Gastrocnemius medialis (tissue), 4 donors: ENCODE measurements around the gene BUB1. TPM values are rescaled to one million over a fixed set of nuclear protein-coding genes. Genes with fewer than 3 reads are reported as not detected.

ENCODE experiments used
- ATAC-seq, 2 donors: fragments of 150-250 bp; one replicate each; pipeline ENCODE4 v1.9.1; 2016
- DNase-seq, 2 donors: peaks; one replicate each; pipeline ENCODE4 v3.0.0-alpha.2; 2019
- H3K27ac ChIP-seq, 4 donors: fragments of 200-600 bp; sonication (generic); 1 replicate in 1 of 4; 2 replicates in 3 of 4; pipeline ENCODE4 v1.5.1; 2016 to 2018; ENCODE audit warnings: mild to moderate bottlenecking in 2 of 4, moderate library complexity in 1 of 4
- H3K27me3 ChIP-seq, 3 donors: fragments of 200-600 bp; sonication (generic) in 2 of 3; 1 replicate in 1 of 3; 2 replicates in 2 of 3; pipeline versions ENCODE4 v1.5.1 to v1.6.0; 2016 to 2019; ENCODE audit warnings: mild to moderate bottlenecking in 1 of 3, moderate library complexity in 1 of 3
- H3K36me3 ChIP-seq, 2 donors: fragments of 200-600 bp; sonication (generic) in 1 of 2; one replicate each; pipeline ENCODE4 v1.5.1; 2017 to 2018
- H3K4me1 ChIP-seq, 2 donors: fragments of 200-600 bp; sonication (generic) in 1 of 2; one replicate each; pipeline ENCODE4 v1.5.1; 2016 to 2017; ENCODE audit warnings: mild to moderate bottlenecking in 2 of 2
- H3K4me3 ChIP-seq, 4 donors: fragments of 200-600 bp; sonication (generic) in 3 of 4; 1 replicate in 1 of 4; 2 replicates in 3 of 4; pipeline ENCODE4 v1.5.1; 2016 to 2019; ENCODE audit warnings: mild to moderate bottlenecking in 2 of 4
- H3K9me3 ChIP-seq, 3 donors: fragments of 200-600 bp; sonication (generic) in 2 of 3; 1 replicate in 1 of 3; 2 replicates in 2 of 3; pipeline ENCODE4 v1.5.1; 2016 to 2019
- POLR2A ChIP-seq, 2 donors: fragments of 450-650 bp; IDR thresholded peaks; one replicate each; pipeline ENCODE4 v1.6.1; 2017; ENCODE audit warnings: antibody characterized with exemption in 2 of 2, mild to moderate bottlenecking in 2 of 2, moderate library complexity in 2 of 2
- in situ Hi-C, 4 donors: fragments of 200-750 bp; cut with MboI; loops; one replicate each; pipeline versions ENCODE4 v1.15.0 to v1.8.0; 2017; ENCODE audit warnings: low sequenced_read_pairs in 4 of 4
- intact Hi-C: fragments of 100-400 bp; cut with DNase I; formaldehyde crosslinking; loops from one replicate; pipeline ENCODE4 v1.15.1; 2023; ENCODE audit warnings: low total_unique reads
- total RNA-seq, 4 donors: library from RNA; depleted of rRNA; stranded (reverse); fragments of >200 nt; gene quantifications; one replicate each; pipeline versions ENCODE4 v1.1.0 to v1.2.3, GENCODE V29; 2016
- TF ChIP-seq, protein P1 (sequence below), 5 experiments: fragments of 450-650 bp in 3 of 5; fragments of 200-600 bp in 2 of 5; sonication (generic) in 2 of 5; IDR thresholded peaks in 4 of 5; conservative IDR thresholded peaks in 1 of 5; 1 replicate in 4 of 5; 2 replicates in 1 of 5; pipeline ENCODE4 v1.5.1; 2016 to 2019; ENCODE audit warnings: antibody characterized with exemption in 5 of 5, mild to moderate bottlenecking in 3 of 5, moderate library complexity in 3 of 5

BUB1 gene
- total RNA-seq, 4 donors from 2014 or later, result 0.27 to 0.59 TPM; not detected in 2

- no peak overlapping the region for H3K27ac ChIP-seq
- no peaks in the 10 kb centered on the region for H3K36me3 ChIP-seq
- DNase-seq (no peak), ATAC-seq (no peak)
- intact Hi-C loops, result no loop called here
- H3K4me3 ChIP-seq, result peak overlapping the region in 1 of 4 donors; percentile 80
- TF ChIP-seq, protein P1, sequence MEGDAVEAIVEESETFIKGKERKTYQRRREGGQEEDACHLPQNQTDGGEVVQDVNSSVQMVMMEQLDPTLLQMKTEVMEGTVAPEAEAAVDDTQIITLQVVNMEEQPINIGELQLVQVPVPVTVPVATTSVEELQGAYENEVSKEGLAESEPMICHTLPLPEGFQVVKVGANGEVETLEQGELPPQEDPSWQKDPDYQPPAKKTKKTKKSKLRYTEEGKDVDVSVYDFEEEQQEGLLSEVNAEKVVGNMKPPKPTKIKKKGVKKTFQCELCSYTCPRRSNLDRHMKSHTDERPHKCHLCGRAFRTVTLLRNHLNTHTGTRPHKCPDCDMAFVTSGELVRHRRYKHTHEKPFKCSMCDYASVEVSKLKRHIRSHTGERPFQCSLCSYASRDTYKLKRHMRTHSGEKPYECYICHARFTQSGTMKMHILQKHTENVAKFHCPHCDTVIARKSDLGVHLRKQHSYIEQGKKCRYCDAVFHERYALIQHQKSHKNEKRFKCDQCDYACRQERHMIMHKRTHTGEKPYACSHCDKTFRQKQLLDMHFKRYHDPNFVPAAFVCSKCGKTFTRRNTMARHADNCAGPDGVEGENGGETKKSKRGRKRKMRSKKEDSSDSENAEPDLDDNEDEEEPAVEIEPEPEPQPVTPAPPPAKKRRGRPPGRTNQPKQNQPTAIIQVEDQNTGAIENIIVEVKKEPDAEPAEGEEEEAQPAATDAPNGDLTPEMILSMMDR (IDR thresholded peaks at IDR 0.05 in 4 of 5, conservative IDR thresholded peaks at IDR 0.05 in 1 of 5), result no peak
- no peak for TF ChIP-seq POLR2A (IDR thresholded peaks at IDR 0.05)
- peaks cover 4 to 12% of the 10 kb centered on the region in 2 donors for H3K4me1 ChIP-seq
- in situ Hi-C loops, result no loop called here
- no peaks in the 10 kb centered on the region for H3K9me3 ChIP-seq
- H3K27me3 ChIP-seq, result no peaks in the 10 kb centered on the region
Measured at GRCh38 chr2:110677080-110677479, 783 bp downstream of the BUB1 start.

GRCh38 chr2:110675679-110676078 lies 2.2 kb downstream of the BUB1 start:
- DNase-seq (no peak), ATAC-seq (no peak)
- no peaks in the 10 kb centered on the region for H3K36me3 ChIP-seq
- no peak overlapping the region for H3K27ac ChIP-seq
- TF ChIP-seq, protein P1 (IDR thresholded peaks at IDR 0.05 in 4 of 5, conservative IDR thresholded peaks at IDR 0.05 in 1 of 5), result no peak
- TF ChIP-seq POLR2A (IDR thresholded peaks at IDR 0.05), result no peak
- intact Hi-C loops (no loop called here), in situ Hi-C loops (no loop called here)
- H3K4me3 ChIP-seq, result no peak overlapping the region
- H3K27me3 ChIP-seq, result no peaks in the 10 kb centered on the region
- H3K9me3 ChIP-seq, result no peaks in the 10 kb centered on the region
- H3K4me1 ChIP-seq, result peaks cover 4 to 12% of the 10 kb centered on the region in 2 donors

- no peaks in the 10 kb centered on the region for H3K27me3 ChIP-seq
- H3K9me3 ChIP-seq, result no peaks in the 10 kb centered on the region
- no peak overlapping the region for H3K4me3 ChIP-seq
- intact Hi-C loops (no loop called here), in situ Hi-C loops (no loop called here)
- no peak for TF ChIP-seq POLR2A (IDR thresholded peaks at IDR 0.05)
- TF ChIP-seq, protein P1 (IDR thresholded peaks at IDR 0.05 in 4 of 5, conservative IDR thresholded peaks at IDR 0.05 in 1 of 5), result no peak
- H3K4me1 ChIP-seq, result peaks cover 4 to 12% of the 10 kb centered on the region in 2 donors
- no peaks in the 10 kb centered on the region for H3K36me3 ChIP-seq
- no peak overlapping the region for H3K27ac ChIP-seq
- DNase-seq (no peak), ATAC-seq (no peak)
Measured at GRCh38 chr2:110674620-110675555, 3.0 kb downstream of the BUB1 start.

- no peak for TF ChIP-seq POLR2A (IDR thresholded peaks at IDR 0.05)
- TF ChIP-seq, protein P1 (IDR thresholded peaks at IDR 0.05 in 4 of 5, conservative IDR thresholded peaks at IDR 0.05 in 1 of 5), result no peak
- intact Hi-C loops (no loop called here), in situ Hi-C loops (no loop called here)
- Histone ChIP-seq H3K9me3 (no peaks in the 10 kb centered on the region), H3K27me3 (no peaks in the 10 kb centered on the region), H3K4me1 (peaks cover 4 to 7% of the 10 kb centered on the region in 2 donors), H3K27ac (no peak overlapping the region), H3K36me3 (no peaks in the 10 kb centered on the region), H3K4me3 (no peak overlapping the region)
- no peak for ATAC-seq
- DNase-seq, result no peak
Measured at GRCh38 chr2:110673201-110673600, 4.7 kb downstream of the BUB1 start.
